PC-3 (cell line): Measurements from ENCODE around the gene TIAM1. TPM values are rescaled to one million over a fixed set of nuclear protein-coding genes. Genes with fewer than 3 reads are reported as not detected.

Experiments
- ATAC-seq: fragments of 200-7000 bp; cut with Tn5 transposase; 2 replicates; pipeline ENCODE4 v1.9.1; 2020; ENCODE audit warnings: mild to moderate bottlenecking, moderate library complexity
- BruUV-seq: library from RNA; stranded (reverse); fragments of 400-500 nt; replicated peaks from 2 replicates; lab custom pipeline; 2021; lab: Mats Ljungman, UMichigan
- CTCF ChIA-PET: fragments of 300-600 bp; sonication (Branson Sonifier 250); formaldehyde crosslinking; loops from one replicate; lab custom pipeline; 2022; ENCODE audit warnings: antibody characterized with exemption; lab: Charles Lee
- POLR2A ChIA-PET: fragments of 300-600 bp; sonication (Branson Sonifier 250); formaldehyde crosslinking; loops from one replicate; lab custom pipeline; 2022; ENCODE audit warnings: antibody characterized with exemption; ENCODE audit not compliant: unreplicated experiment; lab: Charles Lee
- DNase-seq: peaks from one replicate; pipeline ENCODE4 v3.0.0-alpha.2; 2015
- H2AFZ ChIP-seq: fragments of 300-600 bp; sonication (generic); 2 replicates; pipeline ENCODE4 v1.6.0; 2016; ENCODE audit warnings: antibody characterized with exemption, low read length
- H3F3A ChIP-seq: fragments of 300-600 bp; sonication (generic); one replicate; pipeline ENCODE4 v1.6.0; 2017; ENCODE audit warnings: antibody characterized with exemption, low read length, control low read depth, mild to moderate bottlenecking; ENCODE audit not compliant: unreplicated experiment
- H3K27ac ChIP-seq: fragments of 300-600 bp; sonication (generic); 2 replicates; pipeline ENCODE4 v1.5.1; 2016; ENCODE audit warnings: mild to moderate bottlenecking, low read length
- H3K27me3 ChIP-seq: fragments of 300-600 bp; sonication (generic); 2 replicates; pipeline ENCODE4 v1.6.1; 2016; ENCODE audit warnings: low read length, mixed read lengths
- H3K36me3 ChIP-seq: fragments of 300-600 bp; sonication (generic); 2 replicates; pipeline ENCODE4 v1.6.1; 2016; ENCODE audit warnings: low read depth, mixed run types, low read length, mixed read lengths
- H3K4me1 ChIP-seq: fragments of 300-600 bp; sonication (generic); 2 replicates; pipeline ENCODE4 v1.5.1; 2016; ENCODE audit warnings: low read length; ENCODE audit not compliant: insufficient read depth
- H3K4me2 ChIP-seq: fragments of 300-600 bp; sonication (generic); 2 replicates; pipeline ENCODE4 v1.6.0; 2016; ENCODE audit warnings: low read length
- H3K4me3 ChIP-seq: fragments of 300-600 bp; sonication (generic); 2 replicates; pipeline ENCODE4 v1.5.1; 2016; ENCODE audit warnings: mild to moderate bottlenecking, low read length, mixed read lengths
- H3K79me2 ChIP-seq: fragments of 300-600 bp; sonication (generic); 2 replicates; pipeline ENCODE4 v1.6.1; 2017; ENCODE audit warnings: low read length, mixed read lengths
- H3K9ac ChIP-seq: fragments of 300-600 bp; sonication (generic); 2 replicates; pipeline ENCODE4 v1.6.0; 2016; ENCODE audit warnings: mild to moderate bottlenecking, low read length
- H3K9me2 ChIP-seq: fragments of 300-600 bp; sonication (generic); replicated peaks from 2 replicates; pipeline ENCODE4 v1.6.1; 2016; ENCODE audit warnings: mixed run types, low read length, mixed read lengths
- H3K9me3 ChIP-seq: fragments of 300-600 bp; sonication (generic); 2 replicates; pipeline ENCODE4 v1.6.1; 2016; ENCODE audit warnings: low read length, mixed read lengths
- H4K20me1 ChIP-seq: fragments of 300-600 bp; sonication (generic); 2 replicates; pipeline ENCODE4 v1.6.1; 2016; ENCODE audit warnings: low read length, mixed read lengths
- EZH2 ChIP-seq: fragments of 300-600 bp; sonication (generic); IDR thresholded peaks from one replicate; pipeline ENCODE4 v1.6.1; 2017; ENCODE audit warnings: antibody characterized with exemption, mild to moderate bottlenecking, low read length; ENCODE audit not compliant: unreplicated experiment
- EZH2phosphoT487 ChIP-seq: fragments of 300-600 bp; sonication (generic); IDR thresholded peaks from 2 replicates; pipeline ENCODE4 v1.6.1; 2018; ENCODE audit warnings: mild to moderate bottlenecking, antibody characterized with exemption, low read length, borderline replicate concordance
- intact Hi-C: fragments of 100-400 bp; cut with micrococcal nuclease; formaldehyde crosslinking; loops from 2 replicates; pipeline ENCODE4 v1.9.0; 2023
- total RNA-seq: library from RNA; depleted of rRNA; stranded (reverse); fragments of >200 nt; gene quantifications from 2 replicates; pipeline ENCODE4 v1.2.3, GENCODE V29; 2014
- TF ChIP-seq, protein P1 (sequence below): fragments of 300-600 bp; sonication (generic); conservative IDR thresholded peaks from 2 replicates; pipeline ENCODE4 v1.5.1; 2017; ENCODE audit warnings: antibody characterized with exemption, low read depth, mild to moderate bottlenecking, low read length

Gene TIAM1
- total RNA-seq, 1 experiment from 2014 or later: 19.1 TPM

DNA sequence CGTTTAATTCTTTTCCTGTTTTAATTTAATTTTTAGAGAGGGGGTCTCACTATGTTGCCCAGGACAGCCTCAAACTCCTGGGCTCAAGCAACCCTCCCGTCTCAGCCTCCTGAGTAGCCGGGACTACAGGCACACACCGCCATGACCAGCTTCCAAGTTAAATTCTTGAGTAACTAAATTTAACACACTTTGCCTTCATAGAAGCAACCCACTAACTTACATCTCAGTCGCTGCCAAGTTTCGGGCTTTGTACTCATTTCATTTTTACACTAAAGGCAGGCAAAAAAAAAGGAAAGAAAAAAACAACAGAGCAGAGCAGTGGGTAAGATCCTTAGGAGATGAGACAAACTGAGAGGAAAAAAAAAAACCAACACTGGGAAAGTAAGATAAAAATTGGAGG lies 3.5 kb downstream of the TIAM1 start:
- intact Hi-C loops: loop anchor here (10.0 kb wide), 1 partner anchor 236 kb away; no protein-coding TSS in a partner anchor
- Histone ChIP-seq H3K4me1 (peaks cover 43% of the 10 kb centered on the region), H3K36me3 (peaks cover 3% of the 10 kb centered on the region; the same call in 1 of the 2 replicates), H3K4me3 (no peak overlapping the region), H3F3A (no peaks in the 10 kb centered on the region), H3K9me3 (no peaks in the 10 kb centered on the region), H3K4me2 (no peak overlapping the region), H3K9ac (no peak overlapping the region), H3K27me3 (no peaks in the 10 kb centered on the region), H3K9me2 (no peaks in the 10 kb centered on the region), H3K27ac (no peak overlapping the region), H4K20me1 (peaks cover 31% of the 10 kb centered on the region; the same call in 1 of the 2 replicates), H3K79me2 (peaks cover 41% of the 10 kb centered on the region), H2AFZ (no peak overlapping the region)
- ATAC-seq (no peak), DNase-seq (no peak)
- TF ChIP-seq EZH2 (no peak), EZH2phosphoT487 (no peak)
- TF ChIP-seq, protein P1, sequence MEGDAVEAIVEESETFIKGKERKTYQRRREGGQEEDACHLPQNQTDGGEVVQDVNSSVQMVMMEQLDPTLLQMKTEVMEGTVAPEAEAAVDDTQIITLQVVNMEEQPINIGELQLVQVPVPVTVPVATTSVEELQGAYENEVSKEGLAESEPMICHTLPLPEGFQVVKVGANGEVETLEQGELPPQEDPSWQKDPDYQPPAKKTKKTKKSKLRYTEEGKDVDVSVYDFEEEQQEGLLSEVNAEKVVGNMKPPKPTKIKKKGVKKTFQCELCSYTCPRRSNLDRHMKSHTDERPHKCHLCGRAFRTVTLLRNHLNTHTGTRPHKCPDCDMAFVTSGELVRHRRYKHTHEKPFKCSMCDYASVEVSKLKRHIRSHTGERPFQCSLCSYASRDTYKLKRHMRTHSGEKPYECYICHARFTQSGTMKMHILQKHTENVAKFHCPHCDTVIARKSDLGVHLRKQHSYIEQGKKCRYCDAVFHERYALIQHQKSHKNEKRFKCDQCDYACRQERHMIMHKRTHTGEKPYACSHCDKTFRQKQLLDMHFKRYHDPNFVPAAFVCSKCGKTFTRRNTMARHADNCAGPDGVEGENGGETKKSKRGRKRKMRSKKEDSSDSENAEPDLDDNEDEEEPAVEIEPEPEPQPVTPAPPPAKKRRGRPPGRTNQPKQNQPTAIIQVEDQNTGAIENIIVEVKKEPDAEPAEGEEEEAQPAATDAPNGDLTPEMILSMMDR: no peak
- no TSS peak for BruUV-seq
- POLR2A ChIA-PET: no interaction called here
- CTCF ChIA-PET: no interaction called here

GRCh38 chr21:31339721-31340120 lies 4.3 kb downstream of the TIAM1 start:
- no peaks in the 10 kb centered on the region for H3K9me3 ChIP-seq
- no peak overlapping the region for H3K4me2 ChIP-seq
- BruUV-seq: no TSS peak
- no peak for DNase-seq
- TF ChIP-seq, protein P1: no peak
- TF ChIP-seq EZH2 (no peak), EZH2phosphoT487 (no peak)
- no peak overlapping the region for H2AFZ ChIP-seq
- CTCF ChIA-PET: no interaction called here
- no peaks in the 10 kb centered on the region for H3K27me3 ChIP-seq
- H3F3A ChIP-seq: no peaks in the 10 kb centered on the region
- no peaks in the 10 kb centered on the region for H3K9me2 ChIP-seq
- H3K4me1 ChIP-seq: peaks cover 42% of the 10 kb centered on the region
- no peak for ATAC-seq
- H3K27ac ChIP-seq: no peak overlapping the region
- POLR2A ChIA-PET: no interaction called here
- peaks cover 41% of the 10 kb centered on the region for H3K79me2 ChIP-seq
- intact Hi-C loops: loop anchor here (10.0 kb wide), 1 partner anchor 235 kb away; no protein-coding TSS in a partner anchor
- H3K9ac ChIP-seq: no peak overlapping the region
- peaks cover 3% of the 10 kb centered on the region; the same call in 1 of the 2 replicates for H3K36me3 ChIP-seq
- H4K20me1 ChIP-seq: peaks cover 31% of the 10 kb centered on the region; the same call in 1 of the 2 replicates
- H3K4me3 ChIP-seq: no peak overlapping the region

- ChIA-PET POLR2A (interaction anchor here (0.6 kb wide), 1 partner anchor 140 kb away, joined by 26 read pairs; no protein-coding TSS in a partner anchor), CTCF (no interaction called here)
- no peak for ATAC-seq
- H3K79me2 ChIP-seq: peaks cover 41% of the 10 kb centered on the region
- H3K27me3 ChIP-seq: no peaks in the 10 kb centered on the region
- peaks cover 38% of the 10 kb centered on the region for H3K4me1 ChIP-seq
- no peak overlapping the region for H3K27ac ChIP-seq
- H3K9me3 ChIP-seq: no peaks in the 10 kb centered on the region
- TF ChIP-seq, protein P1: no peak
- no peak for TF ChIP-seq EZH2
- no peak for TF ChIP-seq EZH2phosphoT487
- peaks cover 3% of the 10 kb centered on the region; the same call in 1 of the 2 replicates for H3K36me3 ChIP-seq
- intact Hi-C loops: no loop called here
- no TSS peak for BruUV-seq
- no peaks in the 10 kb centered on the region for H3K9me2 ChIP-seq
- no peak overlapping the region for H3K4me2 ChIP-seq
- no peak for DNase-seq
- H3K4me3 ChIP-seq: no peak overlapping the region
- H2AFZ ChIP-seq: no peak overlapping the region
- no peak overlapping the region for H3K9ac ChIP-seq
- peaks cover 31% of the 10 kb centered on the region; the same call in 1 of the 2 replicates for H4K20me1 ChIP-seq
- no peaks in the 10 kb centered on the region for H3F3A ChIP-seq
Measured at GRCh38 chr21:31338908-31339368, 5.1 kb downstream of the TIAM1 start.
